Activated naive CD8-positive, alpha-beta T cell treated with anti-CD3 and anti-CD28 coated beads, Interleukin-2, amount 10 ng/mL, durations not matched to agents 7 days and 5 days (primary cell): ENCODE data around the gene TOM1. TPM values are rescaled to one million over a fixed set of nuclear protein-coding genes. Genes with fewer than 3 reads are reported as not detected.
A peak's percentile ranks its signal among the peaks of the same experiment; 100 is the strongest.

Experiments
- ATAC-seq: fragments of 150-1000 bp; cut with Tn5 transposase; one replicate; pipeline ENCODE4 v1.10.0; 2021; ENCODE audit warnings: low read depth, moderate library complexity
- POLR2A ChIA-PET: fragments of 350-600 bp; sonication (Branson Sonifier 250); formaldehyde crosslinking; loops from one replicate; lab custom pipeline; 2021; ENCODE audit warnings: antibody characterized with exemption; lab: Charles Lee
- DNase-seq: peaks from one replicate; pipeline ENCODE4 v3.0.0; 2021
- H3K27ac Mint-ChIP-seq: one replicate; pipeline ENCODE4 v1.8.0; 2022; ENCODE audit warnings: mild to moderate bottlenecking, mixed read lengths
- H3K27me3 Mint-ChIP-seq: one replicate; pipeline ENCODE4 v1.8.0; 2022; ENCODE audit warnings: mild to moderate bottlenecking, moderate library complexity, mixed read lengths
- H3K36me3 Mint-ChIP-seq: one replicate; pipeline ENCODE4 v1.8.0; 2021; ENCODE audit warnings: mild to moderate bottlenecking, mixed read lengths
- H3K4me1 Mint-ChIP-seq: one replicate; pipeline ENCODE4 v1.8.0; 2021; ENCODE audit warnings: mixed read lengths
- H3K4me3 Mint-ChIP-seq: one replicate; pipeline ENCODE4 v1.8.0; 2022; ENCODE audit warnings: mild to moderate bottlenecking, moderate library complexity, mixed read lengths
- H3K9me3 Mint-ChIP-seq: one replicate; pipeline ENCODE4 v1.8.0; 2021; ENCODE audit warnings: mixed read lengths
- total RNA-seq, 2 experiments: library from RNA; stranded (reverse); gene quantifications; one replicate each; pipeline ENCODE4 v1.2.3, GENCODE V29; 2021

The TOM1 gene
- total RNA-seq, 2 experiments from 2014 or later = 36.7 to 39.5 TPM

DNA sequence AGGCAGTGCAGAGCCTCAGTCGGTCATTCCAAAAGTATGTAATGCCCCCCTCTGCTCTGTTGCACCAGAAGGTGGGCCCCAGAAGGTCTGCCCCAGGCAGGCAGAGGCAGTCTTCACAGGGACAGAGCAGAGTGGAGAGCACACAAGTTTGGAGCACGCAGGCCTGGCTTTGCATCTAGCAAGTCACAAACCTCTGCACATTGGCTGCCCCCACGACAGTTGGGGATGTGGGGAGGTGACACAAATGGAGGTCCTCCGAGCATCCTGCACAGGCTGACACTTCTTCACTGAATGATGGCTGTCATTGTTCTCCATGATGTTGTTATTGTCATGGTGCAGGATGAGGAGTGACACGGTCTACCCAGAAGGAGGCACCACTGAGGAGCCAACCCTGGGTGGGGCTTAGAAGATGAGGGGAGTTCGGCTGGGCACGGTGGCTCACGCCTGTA, 11.9 kb downstream of the TOM1 start:
- H3K27ac Mint-ChIP-seq = no peak overlapping the region
- H3K4me3 Mint-ChIP-seq = no peak overlapping the region
- DNase-seq (no peak), ATAC-seq (no peak)
- peaks cover 44% of the 10 kb centered on the region for H3K4me1 Mint-ChIP-seq
- peaks cover 1% of the 10 kb centered on the region for H3K36me3 Mint-ChIP-seq
- POLR2A ChIA-PET = interaction anchor here (1.5 kb wide), 1 partner anchor 12 kb away, joined by 6 read pairs; the partner anchor contains the start of gene TOM1
- H3K27me3 Mint-ChIP-seq = no peaks in the 10 kb centered on the region
- H3K9me3 Mint-ChIP-seq = no peaks in the 10 kb centered on the region

- H3K36me3 Mint-ChIP-seq = peaks cover 1% of the 10 kb centered on the region
- H3K27me3 Mint-ChIP-seq = no peaks in the 10 kb centered on the region
- no peaks in the 10 kb centered on the region for H3K9me3 Mint-ChIP-seq
- peaks cover 36% of the 10 kb centered on the region for H3K4me1 Mint-ChIP-seq
- no peak overlapping the region for H3K4me3 Mint-ChIP-seq
- H3K27ac Mint-ChIP-seq = peak overlapping the region; percentile 13
- POLR2A ChIA-PET = interaction anchor here (0.7 kb wide), 1 partner anchor 238 kb away, joined by 3 read pairs; no protein-coding TSS in a partner anchor
- no peak for ATAC-seq
- no peak for DNase-seq
These were observed 12.7 kb downstream of the TOM1 start for GRCh38 chr22:35312198-35313059.

GRCh38 chr22:35313311-35314121, 13.8 kb downstream of the TOM1 start:
- no peak for ATAC-seq
- H3K27me3 Mint-ChIP-seq = no peaks in the 10 kb centered on the region
- no peak overlapping the region for H3K4me3 Mint-ChIP-seq
- H3K27ac Mint-ChIP-seq = no peak overlapping the region
- H3K4me1 Mint-ChIP-seq = peaks cover 30% of the 10 kb centered on the region
- peak; percentile 28 for DNase-seq
- H3K9me3 Mint-ChIP-seq = no peaks in the 10 kb centered on the region
- POLR2A ChIA-PET = interaction anchor here (0.7 kb wide), 1 partner anchor 237 kb away, joined by 3 read pairs; no protein-coding TSS in a partner anchor
- peaks cover 1% of the 10 kb centered on the region for H3K36me3 Mint-ChIP-seq

- POLR2A ChIA-PET = no interaction called here
- H3K4me1 Mint-ChIP-seq = peaks cover 23% of the 10 kb centered on the region
- ATAC-seq (no peak), DNase-seq (peak; percentile 12)
- H3K27ac Mint-ChIP-seq = no peak overlapping the region
- no peak overlapping the region for H3K4me3 Mint-ChIP-seq
- no peaks in the 10 kb centered on the region for H3K36me3 Mint-ChIP-seq
- H3K9me3 Mint-ChIP-seq = no peaks in the 10 kb centered on the region
- H3K27me3 Mint-ChIP-seq = no peaks in the 10 kb centered on the region
These were observed 14.7 kb downstream of the TOM1 start for GRCh38 chr22:35314161-35314942.

- H3K27me3 Mint-ChIP-seq = no peaks in the 10 kb centered on the region
- no peak for ATAC-seq
- POLR2A ChIA-PET = no interaction called here
- no peak overlapping the region for H3K4me3 Mint-ChIP-seq
- H3K27ac Mint-ChIP-seq = no peak overlapping the region
- peak; percentile 25 for DNase-seq
- H3K4me1 Mint-ChIP-seq = peaks cover 21% of the 10 kb centered on the region
- no peaks in the 10 kb centered on the region for H3K9me3 Mint-ChIP-seq
- no peaks in the 10 kb centered on the region for H3K36me3 Mint-ChIP-seq
These were observed 15.6 kb downstream of the TOM1 start for GRCh38 chr22:35315141-35315854.

- Mint-ChIP-seq H3K27ac (no peak overlapping the region), H3K27me3 (no peaks in the 10 kb centered on the region), H3K9me3 (no peaks in the 10 kb centered on the region), H3K36me3 (no peaks in the 10 kb centered on the region), H3K4me1 (peaks cover 13% of the 10 kb centered on the region), H3K4me3 (no peak overlapping the region)
- POLR2A ChIA-PET = no interaction called here
- DNase-seq = peak; percentile 15
- no peak for ATAC-seq
These were observed 16.4 kb downstream of the TOM1 start for GRCh38 chr22:35315855-35316745.

- Mint-ChIP-seq H3K4me1 (peaks cover 12% of the 10 kb centered on the region), H3K27ac (no peak overlapping the region), H3K27me3 (no peaks in the 10 kb centered on the region), H3K4me3 (no peak overlapping the region), H3K9me3 (no peaks in the 10 kb centered on the region), H3K36me3 (no peaks in the 10 kb centered on the region)
- POLR2A ChIA-PET = no interaction called here
- DNase-seq = peak; percentile 8
- no peak for ATAC-seq
These were observed 17.1 kb downstream of the TOM1 start for GRCh38 chr22:35316751-35317150.

- Mint-ChIP-seq H3K4me1 (peaks cover 8% of the 10 kb centered on the region), H3K9me3 (no peaks in the 10 kb centered on the region), H3K27me3 (no peaks in the 10 kb centered on the region), H3K27ac (no peak overlapping the region), H3K36me3 (no peaks in the 10 kb centered on the region), H3K4me3 (no peak overlapping the region)
- no peak for DNase-seq
- POLR2A ChIA-PET = no interaction called here
- ATAC-seq = no peak
These were observed 18.1 kb downstream of the TOM1 start for GRCh38 chr22:35317680-35318290.

- no peak overlapping the region for H3K4me3 Mint-ChIP-seq
- H3K4me1 Mint-ChIP-seq = peaks cover 4% of the 10 kb centered on the region
- no peaks in the 10 kb centered on the region for H3K27me3 Mint-ChIP-seq
- DNase-seq = no peak
- no peaks in the 10 kb centered on the region for H3K36me3 Mint-ChIP-seq
- POLR2A ChIA-PET = no interaction called here
- ATAC-seq = no peak
- H3K9me3 Mint-ChIP-seq = no peaks in the 10 kb centered on the region
- H3K27ac Mint-ChIP-seq = no peak overlapping the region
These were observed 18.9 kb downstream of the TOM1 start for GRCh38 chr22:35318346-35319215.

DNA sequence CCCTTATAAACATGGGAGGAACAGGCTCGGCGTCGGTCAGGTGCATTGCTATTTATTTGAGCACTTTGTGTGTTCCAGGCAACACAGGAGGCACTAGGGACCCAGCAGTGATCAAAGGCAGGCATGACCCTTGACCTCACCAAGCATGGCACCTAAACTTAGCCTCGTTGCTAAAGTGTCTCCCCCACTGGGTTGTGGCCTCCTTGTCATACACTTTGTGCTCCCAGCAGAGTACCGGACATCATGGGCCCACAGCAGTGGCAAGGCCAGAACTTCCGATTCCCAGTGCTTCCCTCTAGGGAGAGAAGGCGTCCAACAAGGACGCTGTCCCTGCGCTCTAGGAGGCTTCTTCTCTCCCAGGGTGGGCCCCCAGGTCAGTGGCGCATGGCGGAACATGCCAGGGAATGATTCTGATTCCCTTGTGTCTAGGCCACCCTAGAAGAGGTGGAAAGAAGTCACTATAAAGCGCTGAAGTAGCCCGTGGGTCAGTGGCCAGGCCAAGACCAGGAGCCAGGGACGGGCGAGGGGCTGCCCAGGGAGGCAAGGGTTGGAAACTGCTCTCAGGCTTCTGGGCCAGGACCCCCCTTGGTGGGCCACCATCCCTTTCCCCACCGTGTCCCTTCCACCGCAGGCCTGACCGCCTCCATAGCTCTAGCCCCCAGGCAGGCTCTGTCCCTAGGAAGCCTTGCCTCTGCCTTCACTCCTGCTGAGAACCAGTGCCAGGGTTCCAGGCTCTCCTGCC, 19.7 kb downstream of the TOM1 start:
- Mint-ChIP-seq H3K36me3 (no peaks in the 10 kb centered on the region), H3K27me3 (no peaks in the 10 kb centered on the region), H3K4me1 (no peaks in the 10 kb centered on the region), H3K27ac (no peak overlapping the region), H3K4me3 (no peak overlapping the region), H3K9me3 (no peaks in the 10 kb centered on the region)
- ATAC-seq (no peak), DNase-seq (no peak)
- POLR2A ChIA-PET = no interaction called here
